ENCODE data around the gene MROH2A. TPM values are rescaled to one million over a fixed set of nuclear protein-coding genes. Genes with fewer than 3 reads are reported as not detected.

Gene MROH2A
- polyA plus RNA-seq, 3 donors, result not detected

DNA sequence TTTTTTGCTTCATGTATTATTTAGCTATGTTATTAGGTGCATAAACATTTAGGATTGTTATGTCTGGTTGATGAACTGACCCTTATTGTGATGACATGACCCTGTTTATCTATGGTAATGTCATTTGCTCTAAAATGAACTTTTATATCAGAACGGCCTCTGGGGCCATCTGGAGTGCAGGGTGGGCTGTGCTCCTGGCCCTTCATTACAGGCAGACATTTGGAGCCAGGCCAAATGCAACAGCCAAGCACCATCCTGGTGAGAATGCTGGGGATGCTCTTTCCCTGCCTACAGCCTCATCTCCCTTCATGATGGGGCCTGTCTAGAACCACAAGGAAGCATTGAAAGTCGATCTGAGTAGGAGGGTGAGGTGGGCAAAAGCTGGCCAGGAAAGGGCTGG lies 38.2 kb downstream of the MROH2A start:
- H3K4me1 Mint-ChIP-seq, result no peaks in the 10 kb centered on the region

GRCh38 chr2:233816771-233817170 lies 38.6 kb downstream of the MROH2A start:
- Histone ChIP-seq H3K36me3 (replicated peaks in 1 of 2; ENCODE audit: control insufficient read depth in 1 of 2, insufficient read depth in 2 of 2, low read length in 2 of 2) (no peaks in the 10 kb centered on the region), H3K9me3 (replicated peaks in 1 of 2; ENCODE audit: control insufficient read depth in 1 of 2, insufficient read depth in 1 of 2, low read length in 2 of 2) (no peaks in the 10 kb centered on the region), H3K4me2 (replicated peaks; ENCODE audit: extremely low read depth, low read length, poor library complexity, severe bottlenecking) (no peak overlapping the region), H3K27me3 (ENCODE audit: control insufficient read depth in 2 of 2, insufficient read depth in 2 of 2, low read length in 2 of 2) (no peaks in the 10 kb centered on the region), H3K79me2 (ENCODE audit: insufficient read depth, low read length) (no peaks in the 10 kb centered on the region), H3K27ac (ENCODE audit: low read depth in 1 of 2, low read length in 2 of 2) (no peak overlapping the region), H4K20me1 (ENCODE audit: insufficient read depth, low read length) (no peaks in the 10 kb centered on the region), H3K4me1 (ENCODE audit: control insufficient read depth in 1 of 2, insufficient read depth in 2 of 2, low read length in 2 of 2) (no peaks in the 10 kb centered on the region), H2AFZ (ENCODE audit: insufficient read depth, low read depth, low read length, poor library complexity, severe bottlenecking) (no peak overlapping the region), H3K4me3 (replicated peaks in 1 of 3; ENCODE audit: low read depth in 2 of 3, low read length in 3 of 3) (no peak overlapping the region), H3K9ac (ENCODE audit: insufficient read depth, low read length, poor library complexity, severe bottlenecking) (no peak overlapping the region)
- H3K4me3 Mint-ChIP-seq, result no peak overlapping the region
- TF ChIP-seq, protein P1, sequence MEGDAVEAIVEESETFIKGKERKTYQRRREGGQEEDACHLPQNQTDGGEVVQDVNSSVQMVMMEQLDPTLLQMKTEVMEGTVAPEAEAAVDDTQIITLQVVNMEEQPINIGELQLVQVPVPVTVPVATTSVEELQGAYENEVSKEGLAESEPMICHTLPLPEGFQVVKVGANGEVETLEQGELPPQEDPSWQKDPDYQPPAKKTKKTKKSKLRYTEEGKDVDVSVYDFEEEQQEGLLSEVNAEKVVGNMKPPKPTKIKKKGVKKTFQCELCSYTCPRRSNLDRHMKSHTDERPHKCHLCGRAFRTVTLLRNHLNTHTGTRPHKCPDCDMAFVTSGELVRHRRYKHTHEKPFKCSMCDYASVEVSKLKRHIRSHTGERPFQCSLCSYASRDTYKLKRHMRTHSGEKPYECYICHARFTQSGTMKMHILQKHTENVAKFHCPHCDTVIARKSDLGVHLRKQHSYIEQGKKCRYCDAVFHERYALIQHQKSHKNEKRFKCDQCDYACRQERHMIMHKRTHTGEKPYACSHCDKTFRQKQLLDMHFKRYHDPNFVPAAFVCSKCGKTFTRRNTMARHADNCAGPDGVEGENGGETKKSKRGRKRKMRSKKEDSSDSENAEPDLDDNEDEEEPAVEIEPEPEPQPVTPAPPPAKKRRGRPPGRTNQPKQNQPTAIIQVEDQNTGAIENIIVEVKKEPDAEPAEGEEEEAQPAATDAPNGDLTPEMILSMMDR (IDR thresholded peaks at IDR 0.05), result no peak
- peaks cover 2 to 9% (median 7%) of the 10 kb centered on the region in 3 donors for H3K27me3 Mint-ChIP-seq (ENCODE audit: low read depth in 3 of 3)
- DNase-seq, result no peak
- no peak overlapping the region for H3K27ac Mint-ChIP-seq
- 93% methylated on average over 3 of the region's 4 CpGs for WGBS (ENCODE audit: insufficient coverage)
- intact Hi-C loops (cut with micrococcal nuclease), result no loop called here
- H3K36me3 Mint-ChIP-seq, result no peaks in the 10 kb centered on the region
- peaks cover 0 to 5% (median 0%) of the 10 kb centered on the region in 7 donors for H3K9me3 Mint-ChIP-seq
- H3K4me1 Mint-ChIP-seq, result no peaks in the 10 kb centered on the region

More for the DNA sequence above, 38.2 kb downstream of the MROH2A start:
- H3K36me3 Mint-ChIP-seq, result no peaks in the 10 kb centered on the region
- no peaks in the 10 kb centered on the region for H3K9me3 ChIP-seq (replicated peaks in 1 of 2; ENCODE audit: control insufficient read depth in 1 of 2, insufficient read depth in 1 of 2, low read length in 2 of 2)
- intact Hi-C loops (cut with micrococcal nuclease), result no loop called here
- H3K27ac Mint-ChIP-seq, result no peak overlapping the region
- DNase-seq, result no peak
- peaks cover 2 to 9% (median 7%) of the 10 kb centered on the region in 3 donors for H3K27me3 Mint-ChIP-seq (ENCODE audit: low read depth in 3 of 3)
- TF ChIP-seq, protein P1 (IDR thresholded peaks at IDR 0.05), result no peak
- no peak overlapping the region for H3K9ac ChIP-seq (ENCODE audit: insufficient read depth, low read length, poor library complexity, severe bottlenecking)
- no peak overlapping the region for H3K4me3 Mint-ChIP-seq
- no peaks in the 10 kb centered on the region for H4K20me1 ChIP-seq (ENCODE audit: insufficient read depth, low read length)
- no peak overlapping the region for H3K4me3 ChIP-seq (replicated peaks in 1 of 3; ENCODE audit: low read depth in 2 of 3, low read length in 3 of 3)
- no peak overlapping the region for H3K27ac ChIP-seq (ENCODE audit: low read depth in 1 of 2, low read length in 2 of 2)
- no peaks in the 10 kb centered on the region for H3K36me3 ChIP-seq (replicated peaks in 1 of 2; ENCODE audit: control insufficient read depth in 1 of 2, insufficient read depth in 2 of 2, low read length in 2 of 2)
- H3K79me2 ChIP-seq (ENCODE audit: insufficient read depth, low read length), result no peaks in the 10 kb centered on the region
- H3K4me1 ChIP-seq (ENCODE audit: control insufficient read depth in 1 of 2, insufficient read depth in 2 of 2, low read length in 2 of 2), result no peaks in the 10 kb centered on the region
- H2AFZ ChIP-seq (ENCODE audit: insufficient read depth, low read depth, low read length, poor library complexity, severe bottlenecking), result no peak overlapping the region
- peaks cover 0 to 5% (median 0%) of the 10 kb centered on the region in 7 donors for H3K9me3 Mint-ChIP-seq
- WGBS (ENCODE audit: insufficient coverage), result 100% methylated on average over 1 of the region's 2 CpGs
- no peak overlapping the region for H3K4me2 ChIP-seq (replicated peaks; ENCODE audit: extremely low read depth, low read length, poor library complexity, severe bottlenecking)
- no peaks in the 10 kb centered on the region for H3K27me3 ChIP-seq (ENCODE audit: control insufficient read depth in 2 of 2, insufficient read depth in 2 of 2, low read length in 2 of 2)
